Ectodermal cell (in vitro differentiated cells): ENCODE measurements around the gene FAM222B.

Source experiments
- H3K27ac ChIP-seq: 2 replicates; pipeline ENCODE4 v1.7.0; 2013; ENCODE audit warnings: mild to moderate bottlenecking, low read depth, low read length; ENCODE audit not compliant: insufficient read depth, poor library complexity, severe bottlenecking
- H3K27me3 ChIP-seq: 2 replicates; pipeline ENCODE4 v1.7.0; 2013; ENCODE audit warnings: mild to moderate bottlenecking, low read length; ENCODE audit not compliant: insufficient read depth, control insufficient read depth, poor library complexity, severe bottlenecking
- H3K36me3 ChIP-seq: one replicate; pipeline ENCODE4 v1.7.0; 2013; ENCODE audit warnings: low read length; ENCODE audit not compliant: control insufficient read depth, insufficient read depth
- H3K4me1 ChIP-seq: one replicate; pipeline ENCODE4 v1.7.0; 2013; ENCODE audit warnings: low read length; ENCODE audit not compliant: control insufficient read depth, insufficient read depth
- H3K4me3 ChIP-seq: 2 replicates; pipeline ENCODE4 v1.7.0; 2013; ENCODE audit warnings: low read depth, low read length, control low read depth; ENCODE audit not compliant: insufficient read depth
- H3K9me3 ChIP-seq: 2 replicates; pipeline ENCODE4 v1.7.0; 2013; ENCODE audit warnings: mild to moderate bottlenecking, low read length, moderate library complexity; ENCODE audit not compliant: control insufficient read depth
- WGBS, 2 experiments: methylation state at CpG; one replicate each; pipeline ENCODE4 v1.1.7; 2013; ENCODE audit warnings: missing lambda C conversion rate in 2 of 2; 5-methylcytosine and 5-hydroxymethylcytosine counted together

The FAM222B gene

GRCh38 chr17:28747051-28747691 lies 95.4 kb downstream of the FAM222B start:
- no peak overlapping the region for H3K4me3 ChIP-seq
- H3K4me1 ChIP-seq = peaks cover 27% of the 10 kb centered on the region
- no peaks in the 10 kb centered on the region for H3K9me3 ChIP-seq
- peaks cover 34% of the 10 kb centered on the region for H3K36me3 ChIP-seq
- no peaks in the 10 kb centered on the region for H3K27me3 ChIP-seq
- WGBS, 2 experiments = 82 to 83% methylated on average over 7 of the region's 7 CpGs
- H3K27ac ChIP-seq = peak overlapping the region; percentile 100

GRCh38 chr17:28746611-28747050 lies 96.0 kb downstream of the FAM222B start:
- H3K36me3 ChIP-seq = peaks cover 31% of the 10 kb centered on the region
- peak overlapping the region; percentile 100 for H3K27ac ChIP-seq
- H3K4me3 ChIP-seq = no peak overlapping the region
- H3K27me3 ChIP-seq = no peaks in the 10 kb centered on the region
- 52 to 57% methylated on average over 5 of the region's 5 CpGs for WGBS, 2 experiments
- H3K9me3 ChIP-seq = no peaks in the 10 kb centered on the region
- peaks cover 27% of the 10 kb centered on the region for H3K4me1 ChIP-seq

- Histone ChIP-seq H3K9me3 (no peaks in the 10 kb centered on the region), H3K27ac (peak overlapping the region; percentile 100), H3K4me3 (peak overlapping the region; percentile 60), H3K4me1 (peaks cover 27% of the 10 kb centered on the region), H3K36me3 (peaks cover 25% of the 10 kb centered on the region), H3K27me3 (no peaks in the 10 kb centered on the region)
- WGBS, 2 experiments = 78 to 80% methylated on average over 4 of the region's 4 CpGs
Observed at GRCh38 chr17:28745786-28746411, 96.7 kb downstream of the FAM222B start.

- Histone ChIP-seq H3K4me1 (peaks cover 27% of the 10 kb centered on the region), H3K9me3 (no peaks in the 10 kb centered on the region), H3K4me3 (peak overlapping the region; percentile 60), H3K27ac (peak overlapping the region; percentile 100), H3K36me3 (peaks cover 18% of the 10 kb centered on the region), H3K27me3 (no peaks in the 10 kb centered on the region)
- WGBS, 2 experiments = 1% methylated on average over 31 of the region's 31 CpGs
Observed at GRCh38 chr17:28744972-28745785, 97.4 kb downstream of the FAM222B start.

- peak overlapping the region; percentile 100 for H3K27ac ChIP-seq
- 0% methylated on average over 61 of the region's 61 CpGs for WGBS, 2 experiments
- H3K4me3 ChIP-seq = peak overlapping the region; percentile 60
- H3K9me3 ChIP-seq = no peaks in the 10 kb centered on the region
- H3K4me1 ChIP-seq = peaks cover 27% of the 10 kb centered on the region
- peaks cover 17% of the 10 kb centered on the region for H3K36me3 ChIP-seq
- no peaks in the 10 kb centered on the region for H3K27me3 ChIP-seq
Observed at GRCh38 chr17:28744104-28744971, 98.3 kb downstream of the FAM222B start.

- no peaks in the 10 kb centered on the region for H3K9me3 ChIP-seq
- peaks cover 27% of the 10 kb centered on the region for H3K4me1 ChIP-seq
- peaks cover 14% of the 10 kb centered on the region for H3K36me3 ChIP-seq
- H3K27me3 ChIP-seq = no peaks in the 10 kb centered on the region
- 0% methylated on average over 70 of the region's 70 CpGs for WGBS, 2 experiments
- H3K27ac ChIP-seq = peak within 1 kb of the TSS; percentile 100
- H3K4me3 ChIP-seq = peak within 1 kb of the TSS; percentile 60
Observed at GRCh38 chr17:28743243-28744103, 99.1 kb downstream of the FAM222B start, which contains the start of gene TRAF4. Gene TRAF4 (plus strand): TSS chr17:28744011. CDS start chr17:28744113, 102 bp downstream.

- no peak overlapping the region for H3K27ac ChIP-seq
- H3K27me3 ChIP-seq = no peaks in the 10 kb centered on the region
- WGBS, 2 experiments = 92 to 93% methylated on average over 19 of the region's 19 CpGs
- no peak overlapping the region for H3K4me3 ChIP-seq
- H3K4me1 ChIP-seq = peaks cover 20% of the 10 kb centered on the region
- H3K36me3 ChIP-seq = peaks cover 4% of the 10 kb centered on the region
- no peaks in the 10 kb centered on the region for H3K9me3 ChIP-seq
Observed at GRCh38 chr17:28741358-28742349, 100.9 kb downstream of the FAM222B start.

DNA sequence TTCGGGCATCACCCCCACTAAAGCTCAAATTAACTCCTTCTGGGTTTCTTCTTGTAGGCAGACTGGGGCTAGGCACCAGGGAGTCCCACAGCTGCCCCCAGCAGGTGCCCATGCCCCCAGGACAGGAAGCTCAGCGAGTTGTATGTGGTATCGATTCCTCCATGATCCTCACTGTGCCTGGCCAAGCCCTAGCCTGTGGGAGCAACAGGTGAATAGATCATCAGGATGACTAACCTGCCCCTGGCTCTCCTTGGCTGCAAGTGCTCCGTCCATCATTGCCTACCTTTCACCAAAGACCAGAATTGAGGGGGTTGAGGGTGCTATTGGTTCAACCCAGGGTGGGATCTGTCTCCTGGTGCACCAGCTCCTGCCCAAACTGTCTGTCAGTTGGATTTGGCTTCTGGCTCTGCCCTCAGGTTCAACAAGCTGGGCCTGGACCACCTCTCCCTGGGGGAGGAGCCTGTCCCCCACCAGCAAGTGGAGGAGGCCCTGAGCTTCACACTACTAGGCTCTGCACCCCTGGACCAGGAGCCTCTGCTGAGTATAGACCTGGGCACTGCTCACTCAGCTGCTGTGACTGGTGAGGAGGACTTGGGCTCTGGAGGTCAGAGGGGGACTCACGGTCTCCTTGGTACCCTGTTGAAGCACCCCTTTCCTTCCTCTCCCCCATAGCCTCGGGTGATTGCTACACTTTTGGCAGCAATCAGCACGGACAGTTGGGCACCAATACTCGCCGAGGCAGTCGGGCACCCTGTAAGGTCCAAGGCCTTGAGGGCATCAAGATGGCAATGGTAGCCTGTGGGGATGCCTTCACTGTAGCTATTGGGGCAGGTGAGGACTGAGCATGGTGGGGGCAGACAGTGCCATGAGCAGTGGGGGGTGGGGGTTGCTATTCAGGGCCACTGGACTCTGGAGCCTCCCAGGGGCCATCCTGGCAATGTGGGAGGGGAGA lies 101.9 kb downstream of the FAM222B start:
- H3K27me3 ChIP-seq = no peaks in the 10 kb centered on the region
- 94 to 95% methylated on average over 10 of the region's 10 CpGs for WGBS, 2 experiments
- H3K4me3 ChIP-seq = no peak overlapping the region
- no peaks in the 10 kb centered on the region for H3K36me3 ChIP-seq
- H3K9me3 ChIP-seq = no peaks in the 10 kb centered on the region
- peaks cover 10% of the 10 kb centered on the region for H3K4me1 ChIP-seq
- H3K27ac ChIP-seq = no peak overlapping the region
